ENCODE data around the gene LYPD6. TPM values are rescaled to one million over a fixed set of nuclear protein-coding genes. Genes with fewer than 3 reads are reported as not detected.
A peak's percentile ranks its signal among the peaks of the same experiment; 100 is the strongest.

LYPD6 gene
- total RNA-seq, 4 donors from 2014 or later, result 0.85 to 2.1 (median 1.6) TPM; not detected in 1

DNA sequence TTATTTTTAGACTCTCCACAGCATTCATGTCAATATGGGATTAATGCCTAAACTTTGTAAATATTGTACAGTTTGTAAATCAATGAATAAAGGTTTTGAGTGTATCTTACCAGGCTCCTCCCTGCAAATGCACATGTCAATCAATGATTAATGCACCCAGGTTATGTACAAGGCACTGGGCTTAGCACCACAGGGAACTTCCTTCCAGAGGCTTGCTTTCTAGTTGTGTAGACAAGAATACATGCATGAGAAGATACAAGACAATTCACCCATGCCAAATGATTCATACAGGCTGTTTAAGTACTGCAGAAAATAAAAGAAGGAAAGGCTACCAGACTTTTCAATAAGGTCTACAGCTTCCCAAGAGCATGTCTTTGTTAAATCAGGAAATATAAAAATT, 143.1 kb downstream of the LYPD6 start:
- no peaks in the 10 kb centered on the region for H3K9me3 ChIP-seq
- no peak overlapping the region for H3K4me3 ChIP-seq
- no peak for DNase-seq
- H3K36me3 ChIP-seq, result no peaks in the 10 kb centered on the region
- no peaks in the 10 kb centered on the region for H3K27me3 ChIP-seq
- no peaks in the 10 kb centered on the region for H3K4me1 ChIP-seq
- H3K27ac ChIP-seq, result no peak overlapping the region
- no peak for TF ChIP-seq POLR2A (IDR thresholded peaks at IDR 0.05)
- TF ChIP-seq, protein P1, sequence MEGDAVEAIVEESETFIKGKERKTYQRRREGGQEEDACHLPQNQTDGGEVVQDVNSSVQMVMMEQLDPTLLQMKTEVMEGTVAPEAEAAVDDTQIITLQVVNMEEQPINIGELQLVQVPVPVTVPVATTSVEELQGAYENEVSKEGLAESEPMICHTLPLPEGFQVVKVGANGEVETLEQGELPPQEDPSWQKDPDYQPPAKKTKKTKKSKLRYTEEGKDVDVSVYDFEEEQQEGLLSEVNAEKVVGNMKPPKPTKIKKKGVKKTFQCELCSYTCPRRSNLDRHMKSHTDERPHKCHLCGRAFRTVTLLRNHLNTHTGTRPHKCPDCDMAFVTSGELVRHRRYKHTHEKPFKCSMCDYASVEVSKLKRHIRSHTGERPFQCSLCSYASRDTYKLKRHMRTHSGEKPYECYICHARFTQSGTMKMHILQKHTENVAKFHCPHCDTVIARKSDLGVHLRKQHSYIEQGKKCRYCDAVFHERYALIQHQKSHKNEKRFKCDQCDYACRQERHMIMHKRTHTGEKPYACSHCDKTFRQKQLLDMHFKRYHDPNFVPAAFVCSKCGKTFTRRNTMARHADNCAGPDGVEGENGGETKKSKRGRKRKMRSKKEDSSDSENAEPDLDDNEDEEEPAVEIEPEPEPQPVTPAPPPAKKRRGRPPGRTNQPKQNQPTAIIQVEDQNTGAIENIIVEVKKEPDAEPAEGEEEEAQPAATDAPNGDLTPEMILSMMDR (IDR thresholded peaks at IDR 0.05), result no peak

DNA sequence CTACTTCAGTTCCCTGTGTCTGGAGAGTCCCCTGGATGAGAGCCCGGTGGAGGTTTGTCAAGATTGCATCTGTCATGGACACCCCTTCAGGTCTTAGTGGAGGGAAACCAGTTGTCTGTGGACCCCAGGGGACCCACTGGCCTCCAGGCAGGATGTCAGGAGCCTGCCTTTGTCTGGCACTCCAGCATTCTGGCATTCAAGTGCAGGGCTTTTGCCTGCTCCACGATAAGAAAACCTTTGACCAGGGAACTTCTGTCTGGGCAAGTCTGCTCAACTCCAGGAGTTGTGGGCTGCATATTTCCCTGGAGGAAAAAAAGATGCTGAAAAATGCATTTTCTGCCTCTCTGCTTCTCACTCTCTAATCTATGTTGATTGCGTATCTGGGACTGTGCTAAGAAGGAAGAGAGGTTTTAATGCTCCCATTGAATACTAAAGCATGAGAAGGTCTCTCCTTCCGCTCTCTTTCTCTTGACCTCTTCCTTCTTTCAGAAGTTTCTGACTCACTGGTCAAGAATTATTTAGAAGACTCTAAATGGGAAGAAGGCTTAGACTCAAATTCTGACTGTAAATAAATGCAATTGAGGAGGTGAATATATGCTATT, 152.7 kb downstream of the LYPD6 start:
- no peak for TF ChIP-seq POLR2A (IDR thresholded peaks at IDR 0.05)
- TF ChIP-seq, protein P1 (IDR thresholded peaks at IDR 0.05), result no peak
- Histone ChIP-seq H3K27ac (no peak overlapping the region), H3K4me1 (no peaks in the 10 kb centered on the region), H3K4me3 (no peak overlapping the region), H3K36me3 (no peaks in the 10 kb centered on the region), H3K9me3 (no peaks in the 10 kb centered on the region), H3K27me3 (no peaks in the 10 kb centered on the region)
- no peak for DNase-seq

DNA sequence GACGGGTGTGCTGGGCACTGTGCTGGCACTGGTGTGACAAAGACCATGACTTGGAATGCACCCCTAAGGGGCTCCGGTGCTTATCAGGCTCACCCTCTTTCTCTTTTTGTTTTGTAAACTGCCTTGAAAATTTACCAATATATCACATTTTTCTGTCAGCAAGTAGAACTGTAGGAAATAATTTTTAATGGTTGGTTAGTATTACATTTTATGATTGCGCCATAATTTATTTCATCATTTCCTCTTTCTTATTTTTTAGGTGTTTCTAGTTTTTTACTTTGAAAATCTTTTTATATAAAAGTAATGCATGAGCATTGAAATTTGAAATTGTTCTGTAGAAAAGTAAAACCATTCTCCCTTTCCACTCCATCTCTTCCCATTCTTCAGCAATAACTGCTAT, 156.3 kb downstream of the LYPD6 start:
- no peak overlapping the region for H3K4me3 ChIP-seq
- H3K36me3 ChIP-seq, result no peaks in the 10 kb centered on the region
- TF ChIP-seq, protein P1 (IDR thresholded peaks at IDR 0.05), result no peak
- TF ChIP-seq POLR2A (IDR thresholded peaks at IDR 0.05), result no peak
- no peak overlapping the region for H3K27ac ChIP-seq
- no peaks in the 10 kb centered on the region for H3K4me1 ChIP-seq
- no peaks in the 10 kb centered on the region for H3K27me3 ChIP-seq
- no peaks in the 10 kb centered on the region for H3K9me3 ChIP-seq
- DNase-seq, result no peak

DNA sequence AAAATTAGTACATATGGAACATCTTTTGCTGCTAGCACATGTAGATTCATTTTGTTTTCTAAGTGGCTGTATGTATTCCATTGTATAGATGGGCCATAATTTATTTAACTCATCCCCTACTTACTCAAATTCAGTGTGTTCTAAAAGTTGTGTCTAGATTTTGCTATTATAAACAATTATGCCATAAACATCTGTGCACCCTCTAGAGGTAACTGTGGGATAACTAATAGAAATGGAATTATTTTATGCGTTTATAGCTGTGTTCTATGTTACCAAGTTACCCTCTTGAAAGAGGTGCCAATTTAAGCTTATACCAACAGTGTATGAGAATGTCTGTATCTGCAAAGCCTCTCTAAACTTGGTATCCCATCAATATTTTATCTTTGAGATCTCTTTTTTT, 156.8 kb downstream of the LYPD6 start:
- H3K4me1 ChIP-seq, result no peaks in the 10 kb centered on the region
- TF ChIP-seq POLR2A (IDR thresholded peaks at IDR 0.05), result no peak
- TF ChIP-seq, protein P1 (IDR thresholded peaks at IDR 0.05), result peak in 2 of 6 experiments; percentile 7 to 12

DNA sequence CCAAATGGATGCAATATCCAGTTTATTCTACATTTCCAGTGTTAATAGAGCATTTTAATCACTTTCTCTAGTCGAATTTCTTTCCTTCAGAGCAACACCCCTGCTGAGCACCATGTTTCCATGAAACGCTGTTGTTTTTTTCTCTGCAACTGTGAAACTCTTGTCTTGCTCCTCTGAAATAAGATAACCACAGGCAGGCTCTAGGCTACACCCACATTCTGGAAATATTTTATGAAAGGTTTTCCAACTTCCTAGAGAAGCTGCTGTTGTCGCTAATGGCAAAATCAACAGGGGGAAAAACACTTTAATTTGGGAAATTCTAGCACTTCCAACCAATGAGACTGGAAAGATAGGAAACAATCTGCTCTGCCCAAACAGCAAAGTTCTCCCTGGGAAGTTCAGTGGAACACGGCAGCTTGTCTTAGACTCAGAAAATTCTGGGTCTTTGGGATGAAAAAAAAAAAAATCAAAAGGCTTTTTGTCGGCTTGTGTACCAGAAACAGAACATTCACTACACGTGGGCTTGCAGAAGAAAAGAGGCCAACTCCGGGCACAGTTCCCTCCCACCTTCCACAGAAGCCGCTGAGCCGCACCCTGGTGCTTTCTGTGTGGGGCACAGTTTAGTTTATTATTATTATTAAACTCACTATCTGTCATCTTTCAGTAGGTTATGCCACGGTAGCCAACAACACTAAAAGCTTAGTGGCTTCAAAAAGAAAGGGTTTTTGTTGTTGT, 158.5 kb downstream of the LYPD6 start:
- Histone ChIP-seq H3K36me3 (no peaks in the 10 kb centered on the region), H3K9me3 (no peaks in the 10 kb centered on the region), H3K27me3 (no peaks in the 10 kb centered on the region), H3K4me1 (no peaks in the 10 kb centered on the region), H3K27ac (no peak overlapping the region), H3K4me3 (no peak overlapping the region)
- TF ChIP-seq POLR2A (IDR thresholded peaks at IDR 0.05), result no peak
- TF ChIP-seq, protein P1 (IDR thresholded peaks at IDR 0.05), result no peak
- no peak for DNase-seq

More for the DNA sequence above, 156.8 kb downstream of the LYPD6 start:
- H3K27ac ChIP-seq, result no peak overlapping the region
- H3K36me3 ChIP-seq, result no peaks in the 10 kb centered on the region
- no peak overlapping the region for H3K4me3 ChIP-seq
- H3K9me3 ChIP-seq, result no peaks in the 10 kb centered on the region
- no peaks in the 10 kb centered on the region for H3K27me3 ChIP-seq
- DNase-seq, result no peak

Data from Peyer's patch (tissue), 4 donors.